ENCODE results near the gene HOXC12. TPM values are rescaled to one million over a fixed set of nuclear protein-coding genes. Genes with fewer than 3 reads are reported as not detected.

The HOXC12 gene
- total and polyA plus RNA-seq, 4 donors = not detected

GRCh38 chr12:53990311-53991076, 35.8 kb downstream of the HOXC12 start:
- Histone ChIP-seq H3K4me1 (ENCODE audit: control insufficient read depth in 4 of 4, insufficient read depth in 4 of 4, low read length in 3 of 4) (peaks cover 15 to 26% (median 16%) of the 10 kb centered on the region in 4 donors), H3K27me3 (ENCODE audit: control insufficient read depth in 4 of 4, insufficient read depth in 4 of 4, low read length in 3 of 4) (peaks cover 12 to 47% (median 27%) of the 10 kb centered on the region in 4 donors), H3K27ac (ENCODE audit: low read depth in 1 of 2, low read length in 2 of 2) (no peak overlapping the region), H3K9me3 (ENCODE audit: control insufficient read depth in 4 of 4, low read length in 3 of 4) (peaks cover 0 to under 1% (median 0%) of the 10 kb centered on the region in 4 donors), H3K36me3 (ENCODE audit: control insufficient read depth in 4 of 4, insufficient read depth in 3 of 4, low read depth in 1 of 4, low read length in 3 of 4) (no peaks in the 10 kb centered on the region), H3K4me3 (ENCODE audit: low read depth in 1 of 3, low read length in 3 of 3) (no peak overlapping the region), H3K9ac (ENCODE audit: low read depth in 1 of 2, low read length in 2 of 2) (no peak overlapping the region)
- DNase-seq (ENCODE audit: low spot score) = no peak
- TF ChIP-seq RXRA (IDR thresholded peaks at IDR 0.05) (no peak), CTCF (IDR thresholded peaks at IDR 0.05; ENCODE audit: low read depth, low read length, missing input control) (no peak), ZBTB33 (IDR thresholded peaks at IDR 0.05) (no peak), REST (IDR thresholded peaks at IDR 0.05) (no peak), GABPA (IDR thresholded peaks at IDR 0.05 in 1 of 2, conservative IDR thresholded peaks at IDR 0.05 in 1 of 2) (no peak), RAD21 (IDR thresholded peaks at IDR 0.05) (no peak), SP1 (IDR thresholded peaks at IDR 0.05) (no peak), ATF3 (IDR thresholded peaks at IDR 0.05) (no peak), FOXA1 (IDR thresholded peaks at IDR 0.05) (no peak), HNF4G (IDR thresholded peaks at IDR 0.05) (no peak)
- 6% methylated on average over 27 of the region's 27 CpGs for WGBS

- DNase-seq (ENCODE audit: low spot score) = no peak
- no peak overlapping the region for H3K9ac ChIP-seq (ENCODE audit: low read depth in 1 of 2, low read length in 2 of 2)
- WGBS = 3% methylated on average over 8 of the region's 8 CpGs
- H3K9me3 ChIP-seq (ENCODE audit: control insufficient read depth in 4 of 4, low read length in 3 of 4) = no peaks in the 10 kb centered on the region
- peaks cover 8 to 45% (median 25%) of the 10 kb centered on the region in 4 donors for H3K27me3 ChIP-seq (ENCODE audit: control insufficient read depth in 4 of 4, insufficient read depth in 4 of 4, low read length in 3 of 4)
- no peaks in the 10 kb centered on the region for H3K36me3 ChIP-seq (ENCODE audit: control insufficient read depth in 4 of 4, insufficient read depth in 3 of 4, low read depth in 1 of 4, low read length in 3 of 4)
- no peak overlapping the region for H3K4me3 ChIP-seq (ENCODE audit: low read depth in 1 of 3, low read length in 3 of 3)
- H3K27ac ChIP-seq (ENCODE audit: low read depth in 1 of 2, low read length in 2 of 2) = no peak overlapping the region
- peaks cover 12 to 24% (median 16%) of the 10 kb centered on the region in 4 donors for H3K4me1 ChIP-seq (ENCODE audit: control insufficient read depth in 4 of 4, insufficient read depth in 4 of 4, low read length in 3 of 4)
- TF ChIP-seq GABPA (IDR thresholded peaks at IDR 0.05 in 1 of 2, conservative IDR thresholded peaks at IDR 0.05 in 1 of 2) (no peak), HNF4A (conservative IDR thresholded peaks at IDR 0.05) (no peak), FOXA1 (IDR thresholded peaks at IDR 0.05) (no peak), EGR1 (IDR thresholded peaks at IDR 0.05; ENCODE audit: low read depth in 2 of 2) (no peak), ZBTB33 (IDR thresholded peaks at IDR 0.05) (no peak), REST (IDR thresholded peaks at IDR 0.05) (no peak), JUND (IDR thresholded peaks at IDR 0.05) (no peak), TAF1 (conservative IDR thresholded peaks at IDR 0.05) (no peak), MAX (IDR thresholded peaks at IDR 0.05) (no peak), HNF4G (IDR thresholded peaks at IDR 0.05) (no peak), YY1 (IDR thresholded peaks at IDR 0.05) (no peak), NR2F2 (IDR thresholded peaks at IDR 0.05) (no peak), RXRA (IDR thresholded peaks at IDR 0.05) (no peak)
Measured at GRCh38 chr12:53991077-53991460, 36.4 kb downstream of the HOXC12 start.

All from liver (tissue), 9 donors.